Nephron (organoid): ENCODE results near the gene TMEM14C.
A peak's percentile ranks its signal among the peaks of the same experiment; 100 is the strongest.

Source experiments
- H3K27ac Mint-ChIP-seq, 3 experiments: 2 replicates each; pipeline ENCODE4 v1.8.0; 2020; ENCODE audit warnings: mixed read lengths in 3 of 3, mild to moderate bottlenecking in 2 of 3, moderate library complexity in 1 of 3
- H3K27me3 Mint-ChIP-seq: 2 replicates; pipeline ENCODE4 v1.8.0; 2021; ENCODE audit warnings: low read depth, mild to moderate bottlenecking, moderate library complexity, mixed read lengths
- H3K36me3 Mint-ChIP-seq: 2 replicates; pipeline ENCODE4 v1.8.0; 2020; ENCODE audit warnings: low read depth, mixed read lengths
- H3K4me1 Mint-ChIP-seq: 2 replicates; pipeline ENCODE4 v1.8.0; 2020; ENCODE audit warnings: mixed read lengths
- H3K4me3 Mint-ChIP-seq, 3 experiments: 2 replicates each; pipeline ENCODE4 v1.8.0; 2020; ENCODE audit warnings: mild to moderate bottlenecking in 3 of 3, mixed read lengths in 3 of 3, moderate library complexity in 2 of 3
- H3K9me3 Mint-ChIP-seq: 2 replicates; pipeline ENCODE4 v1.8.0; 2020; ENCODE audit warnings: mixed read lengths
- CTCF ChIP-seq, 3 experiments: fragments of 200-600 bp; sonication (generic); IDR thresholded peaks; one replicate each; pipeline ENCODE4 v1.5.0; 2021; ENCODE audit warnings: antibody characterized with exemption in 3 of 3; ENCODE audit not compliant: unreplicated experiment in 3 of 3

The TMEM14C gene

GRCh38 chr6:10722820-10723566 lies at the start of gene TMEM14C:
TSS of gene TMEM14C (plus strand) at chr6:10723070. CDS start at chr6:10724614, 1,544 bp downstream.
- Mint-ChIP-seq H3K27me3 (no peaks in the 10 kb centered on the region), H3K9me3 (no peaks in the 10 kb centered on the region), H3K36me3 (peaks cover 24% of the 10 kb centered on the region), H3K4me1 (peaks cover 30% of the 10 kb centered on the region), H3K27ac (peak within 1 kb of the TSS; percentile 99 to 100 (median 99)), H3K4me3 (peak within 1 kb of the TSS; percentile 96 to 98 (median 98))
- no peak for TF ChIP-seq CTCF (IDR thresholded peaks at IDR 0.05; ENCODE audit: unreplicated experiment in 3 of 3)

GRCh38 chr6:10676403-10676802 lies 46.5 kb upstream of the TMEM14C start:
- H3K4me3 Mint-ChIP-seq = no peak overlapping the region
- H3K9me3 Mint-ChIP-seq = no peaks in the 10 kb centered on the region
- H3K27ac Mint-ChIP-seq = no peak overlapping the region
- peaks cover 5% of the 10 kb centered on the region for H3K4me1 Mint-ChIP-seq
- H3K36me3 Mint-ChIP-seq = no peaks in the 10 kb centered on the region
- H3K27me3 Mint-ChIP-seq = no peaks in the 10 kb centered on the region
- TF ChIP-seq CTCF (IDR thresholded peaks at IDR 0.05; ENCODE audit: unreplicated experiment in 3 of 3) = no peak

- Mint-ChIP-seq H3K36me3 (no peaks in the 10 kb centered on the region), H3K27me3 (no peaks in the 10 kb centered on the region), H3K27ac (no peak overlapping the region), H3K4me1 (no peaks in the 10 kb centered on the region), H3K9me3 (no peaks in the 10 kb centered on the region), H3K4me3 (no peak overlapping the region)
- no peak for TF ChIP-seq CTCF (IDR thresholded peaks at IDR 0.05; ENCODE audit: unreplicated experiment in 3 of 3)
Measured at GRCh38 chr6:10678456-10678855, 44.4 kb upstream of the TMEM14C start.

- no peaks in the 10 kb centered on the region for H3K36me3 Mint-ChIP-seq
- no peak for TF ChIP-seq CTCF (IDR thresholded peaks at IDR 0.05; ENCODE audit: unreplicated experiment in 3 of 3)
- no peak overlapping the region for H3K4me3 Mint-ChIP-seq
- H3K4me1 Mint-ChIP-seq = no peaks in the 10 kb centered on the region
- no peak overlapping the region for H3K27ac Mint-ChIP-seq
- H3K27me3 Mint-ChIP-seq = peaks cover 5% of the 10 kb centered on the region
- H3K9me3 Mint-ChIP-seq = no peaks in the 10 kb centered on the region
Measured at GRCh38 chr6:10681795-10682194, 41.1 kb upstream of the TMEM14C start.

DNA sequence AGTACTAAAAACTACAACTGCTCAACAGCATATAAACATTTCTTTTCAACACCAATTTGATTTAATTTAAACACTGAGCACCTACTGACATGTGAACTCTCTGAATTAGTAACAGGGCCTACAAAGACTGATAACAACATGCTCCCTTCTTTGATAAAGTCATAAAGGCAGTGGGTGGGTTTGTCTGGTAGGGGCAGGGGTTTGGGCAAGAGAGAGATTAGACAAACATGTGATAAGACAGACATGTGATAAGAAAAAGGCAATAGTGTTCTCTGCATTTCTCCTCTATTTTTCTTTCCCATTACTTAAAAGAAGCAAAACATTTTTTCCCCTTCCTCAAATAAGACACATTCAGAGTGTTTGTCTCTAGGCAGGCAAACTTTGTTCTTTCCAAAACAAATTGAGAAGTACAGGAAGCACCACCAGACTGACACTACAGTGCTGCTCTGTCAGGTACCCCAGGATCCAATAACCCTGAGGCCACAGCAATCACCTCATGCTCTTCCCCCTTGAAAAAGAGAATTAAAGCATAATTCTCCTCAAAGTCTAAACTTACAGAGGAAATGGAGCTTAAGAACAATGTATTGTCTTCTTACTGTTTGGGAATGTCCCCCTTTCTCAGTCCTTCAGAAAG lies 40.4 kb upstream of the TMEM14C start:
- Mint-ChIP-seq H3K36me3 (no peaks in the 10 kb centered on the region), H3K27ac (no peak overlapping the region), H3K4me1 (no peaks in the 10 kb centered on the region), H3K9me3 (no peaks in the 10 kb centered on the region), H3K4me3 (no peak overlapping the region), H3K27me3 (peaks cover 5% of the 10 kb centered on the region)
- TF ChIP-seq CTCF (IDR thresholded peaks at IDR 0.05; ENCODE audit: unreplicated experiment in 3 of 3) = no peak
